HK-2 (cell line): ENCODE data around the gene DNMT3A.

Experiments
- DNase-seq: peaks from one replicate; pipeline ENCODE4 v3.0.0-alpha.2; 2018; ENCODE audit not compliant: unreplicated experiment

The DNMT3A gene

DNA sequence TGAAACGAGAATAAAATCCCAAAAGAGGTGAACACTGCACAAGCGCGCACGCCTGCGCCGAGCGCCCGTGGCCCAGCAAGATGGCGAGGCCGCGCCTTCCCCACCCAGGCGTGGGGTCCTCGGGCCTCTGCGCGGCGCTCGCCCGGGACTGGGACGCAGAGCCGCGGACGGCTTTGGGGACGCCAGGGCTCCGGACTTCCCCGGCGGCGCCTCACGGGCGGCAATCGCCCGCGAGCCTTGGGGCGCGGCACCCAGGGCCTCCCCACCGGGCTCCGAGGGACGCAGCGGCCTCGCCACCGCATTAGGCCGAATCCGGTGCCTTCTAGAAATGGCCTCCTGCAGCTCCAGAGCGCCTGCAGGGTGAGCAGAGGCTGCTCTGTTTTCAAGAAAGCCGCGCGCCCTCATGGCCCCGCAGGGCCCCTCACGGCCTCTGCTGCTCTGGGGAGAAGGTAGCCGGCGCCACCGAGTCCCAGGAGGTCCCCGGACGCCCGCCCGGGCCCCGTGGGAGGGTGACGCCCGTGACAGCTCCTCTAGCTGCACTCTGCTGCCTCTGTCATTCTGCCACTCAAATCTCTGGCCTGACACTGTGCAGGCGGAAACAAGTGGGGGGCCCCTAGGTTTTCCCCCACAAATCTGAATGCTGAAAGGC lies 137.4 kb downstream of the DNMT3A start:
- no peak for DNase-seq

DNA sequence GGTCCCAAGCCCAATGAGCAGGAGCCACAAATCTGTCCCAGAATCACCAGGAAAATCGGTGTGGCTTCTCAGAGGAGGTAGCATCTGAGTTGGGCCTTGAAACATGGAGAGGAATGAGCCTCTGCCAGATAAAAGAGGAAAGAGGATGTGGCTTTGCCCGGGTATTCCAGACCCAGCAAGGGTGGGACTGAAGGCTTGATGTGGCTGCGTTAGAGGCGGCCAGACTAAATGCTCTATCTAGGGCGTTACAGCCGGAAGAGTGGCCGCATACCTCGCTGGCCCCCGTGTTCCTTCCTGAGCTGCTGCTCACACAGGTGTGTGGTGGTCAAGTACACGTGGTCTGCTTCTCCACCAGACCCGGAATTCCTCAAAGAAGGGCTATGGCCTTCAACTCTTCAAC lies 139.4 kb downstream of the DNMT3A start:
- DNase-seq = no peak

DNA sequence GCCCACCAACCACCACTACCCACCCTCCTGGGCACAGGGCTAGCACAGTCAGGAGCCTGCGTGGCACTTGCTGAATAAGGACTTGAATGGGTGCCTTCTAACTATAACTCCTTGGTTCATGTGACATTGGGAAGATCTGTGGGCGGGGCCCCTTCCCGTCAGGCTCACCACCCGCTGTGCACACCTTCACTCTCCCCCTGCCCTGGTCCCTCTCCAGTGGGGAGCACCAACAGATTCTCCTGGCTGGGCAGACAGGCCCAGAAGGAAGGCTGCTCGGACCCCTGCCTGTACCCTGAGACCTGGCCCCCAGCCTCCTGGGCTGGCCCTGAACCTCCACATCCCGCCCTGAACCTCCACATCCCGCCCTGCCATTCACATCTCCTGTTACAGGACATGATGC lies 139.9 kb downstream of the DNMT3A start:
- DNase-seq = no peak

DNA sequence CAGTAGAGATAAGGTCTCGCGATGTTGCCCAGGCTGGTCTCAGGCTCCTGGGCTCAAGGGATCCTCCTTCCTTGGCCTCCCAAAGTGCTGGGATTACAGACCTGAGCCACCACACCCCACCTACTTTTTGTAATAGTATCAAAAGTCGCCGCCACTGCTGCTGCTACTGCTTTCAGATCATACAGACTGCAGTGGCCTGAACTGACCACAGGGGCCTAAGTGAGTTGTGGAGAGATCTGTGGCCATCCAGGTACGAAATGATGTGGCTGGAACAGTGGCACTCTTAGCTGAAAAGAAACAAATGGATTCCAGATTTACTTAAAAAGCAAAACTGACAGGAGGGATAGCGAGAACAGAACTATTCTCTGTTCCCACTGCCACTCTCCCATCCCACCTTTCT lies 140.5 kb downstream of the DNMT3A start:
- no peak for DNase-seq

DNA sequence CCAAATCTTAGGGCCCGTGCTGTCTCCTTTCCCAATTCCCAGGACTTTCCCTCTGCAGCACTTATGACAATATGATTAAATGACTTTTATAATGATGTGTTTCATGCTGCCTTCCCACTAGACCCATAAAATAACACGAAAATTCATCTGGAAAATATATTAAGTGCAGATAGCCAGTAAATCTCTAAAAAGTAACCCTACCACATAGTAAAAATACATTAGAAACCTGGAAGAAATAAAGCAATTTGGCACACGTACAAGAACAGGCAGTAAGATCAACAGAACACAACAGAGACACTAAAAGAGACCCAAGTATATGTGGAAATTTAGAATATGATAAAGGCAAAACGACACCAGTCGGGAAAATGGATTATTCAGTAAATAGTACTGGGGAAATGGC lies 143.1 kb downstream of the DNMT3A start:
- DNase-seq = no peak

DNA sequence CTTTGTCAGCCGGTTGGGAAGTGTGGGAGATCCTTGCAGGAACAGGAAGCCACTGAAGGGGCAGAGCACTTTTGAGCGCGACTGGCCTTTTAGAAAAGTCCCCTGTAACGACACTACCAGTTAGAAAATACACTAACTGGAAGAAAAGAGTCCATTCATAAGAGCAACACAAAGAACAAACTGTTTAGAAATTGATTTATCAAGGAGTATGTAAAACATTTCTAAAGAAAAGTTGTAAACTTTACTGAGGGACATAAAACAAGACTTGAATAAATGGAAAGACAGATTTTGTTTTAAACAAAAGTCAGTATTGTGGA lies 143.6 kb downstream of the DNMT3A start:
- no peak for DNase-seq

DNA sequence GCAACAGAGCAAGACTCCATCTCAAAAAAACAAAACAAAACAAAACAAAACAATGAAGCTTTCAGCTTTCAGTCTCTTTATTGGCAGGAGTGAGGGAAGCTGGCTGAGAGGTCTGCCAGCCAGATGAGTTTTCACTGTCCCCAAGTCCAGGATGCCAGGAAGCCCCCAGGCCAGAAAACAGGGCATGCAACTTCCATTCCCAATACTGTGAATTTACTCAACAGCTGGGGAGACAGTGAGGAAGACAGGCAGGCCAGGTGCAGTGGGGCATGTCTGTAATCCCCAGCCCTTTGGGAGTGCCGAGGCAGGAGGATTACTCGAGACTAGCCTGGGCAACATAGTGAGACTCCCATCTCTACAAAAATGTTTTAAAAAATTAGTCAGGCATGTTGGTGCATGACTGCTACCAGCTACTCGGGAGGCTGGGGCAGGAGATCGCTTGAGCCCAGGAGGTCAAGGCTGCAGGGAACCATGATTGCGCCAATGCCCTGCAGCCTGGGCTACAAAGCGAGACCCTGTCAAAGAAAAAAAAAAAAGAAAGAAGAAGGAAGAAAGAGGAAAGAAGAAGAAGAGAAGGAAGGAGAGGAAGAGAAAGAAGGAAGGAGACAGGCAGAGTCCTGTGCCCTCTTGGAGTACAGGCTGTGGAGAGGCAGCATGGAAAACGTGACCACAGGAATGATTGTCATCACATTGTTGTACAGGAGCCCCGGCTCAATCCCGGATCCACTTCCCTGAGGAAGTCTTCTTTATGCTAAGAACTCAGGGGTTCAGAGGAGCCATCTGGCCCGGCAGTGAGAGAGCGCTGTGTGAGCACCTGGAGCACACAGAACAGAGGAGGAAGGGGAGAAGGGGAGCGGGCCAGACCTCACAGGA lies 144.2 kb downstream of the DNMT3A start:
- DNase-seq = no peak

DNA sequence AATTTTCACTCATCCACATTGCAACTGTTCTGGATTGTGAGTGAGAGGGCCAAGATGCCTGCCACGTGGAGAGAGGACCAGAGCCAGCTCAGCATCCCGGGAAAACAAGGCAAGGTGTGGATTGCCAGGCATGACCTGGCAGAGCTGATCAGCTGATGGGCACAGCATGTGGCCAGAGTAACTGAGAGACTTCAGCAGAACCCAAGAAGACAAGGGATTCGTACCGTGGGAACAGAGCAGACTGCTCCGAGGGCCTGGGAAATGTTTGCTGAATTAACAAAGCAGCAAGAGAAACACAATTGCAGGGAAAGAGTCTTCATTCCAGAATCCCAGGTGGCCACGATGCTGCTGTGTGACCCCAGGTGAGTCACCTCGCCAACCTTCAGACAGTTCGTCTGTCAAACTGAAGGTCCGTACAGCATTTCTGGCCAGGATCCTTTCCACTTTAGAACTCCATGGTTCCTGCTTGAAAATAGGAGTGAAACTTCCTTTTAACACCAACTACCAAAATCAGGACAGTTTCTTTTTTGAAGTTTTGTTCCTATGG lies 147.1 kb downstream of the DNMT3A start:
- no peak for DNase-seq

DNA sequence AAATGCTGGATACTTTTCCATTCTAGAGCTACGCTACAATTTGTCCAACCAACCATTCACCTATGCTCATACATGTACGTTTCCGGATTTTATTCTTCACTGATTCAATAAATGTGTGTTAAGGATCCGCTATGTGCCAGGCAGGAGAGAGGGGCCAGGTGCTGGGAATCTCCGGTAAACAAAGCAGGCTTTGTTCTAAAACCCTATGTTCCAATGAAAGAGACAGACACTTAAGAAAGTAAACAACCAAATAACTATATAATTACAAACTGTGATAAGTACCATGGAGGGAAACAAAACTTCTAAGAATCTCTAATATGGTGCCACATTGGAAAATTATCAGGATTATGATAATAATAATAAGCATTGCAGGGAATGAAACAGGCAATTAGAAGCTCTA lies 151.2 kb downstream of the DNMT3A start:
- DNase-seq = no peak

DNA sequence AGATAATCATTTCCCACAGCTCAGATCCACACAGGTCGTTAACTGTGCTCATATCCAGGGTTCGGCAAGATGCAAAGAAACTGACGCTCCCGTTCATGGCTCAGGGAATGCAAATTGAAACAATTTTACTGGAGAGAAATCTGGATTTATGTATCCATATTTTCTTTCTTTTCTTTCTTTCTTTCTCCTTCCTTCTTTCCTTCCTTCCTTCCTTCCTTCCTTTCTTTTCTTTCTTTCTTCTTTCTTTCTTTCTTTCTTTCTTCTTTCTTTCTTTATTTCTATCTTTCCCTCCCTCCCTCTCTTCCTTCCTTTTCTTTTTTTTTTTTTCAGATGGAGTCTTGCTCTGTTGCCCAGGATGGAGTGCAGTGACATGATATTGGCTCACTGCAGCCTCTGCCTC lies 153.3 kb downstream of the DNMT3A start:
- no peak for DNase-seq

DNA sequence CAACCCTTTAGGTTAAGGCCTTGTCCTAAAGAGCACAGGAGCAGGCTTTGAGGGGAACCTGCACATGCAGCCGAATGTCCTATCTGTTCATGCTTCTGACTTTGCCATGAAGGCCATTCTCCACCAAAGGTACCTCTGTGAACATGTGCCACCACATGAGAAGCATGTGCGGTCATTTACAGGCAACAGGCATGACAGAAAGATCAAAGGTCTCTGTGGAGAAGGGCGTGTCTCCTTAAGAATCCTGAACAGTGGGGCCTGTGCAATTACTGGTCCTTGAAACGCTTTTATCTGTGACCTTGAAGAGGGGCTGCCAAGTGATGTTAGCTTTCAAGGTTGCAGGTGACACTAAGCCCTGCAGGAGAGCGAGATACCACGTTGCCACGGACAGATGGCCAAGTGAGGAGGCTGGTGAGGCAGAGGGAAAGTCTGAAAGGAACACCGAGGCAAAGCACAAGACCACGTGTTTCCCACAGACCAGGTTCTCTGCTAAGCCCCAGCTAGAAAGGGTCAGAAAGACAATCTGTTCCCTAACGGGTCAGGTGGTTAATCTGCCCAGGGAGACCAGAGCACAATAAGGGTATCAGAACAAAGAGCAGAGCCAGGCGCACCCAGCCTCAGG lies 153.9 kb downstream of the DNMT3A start:
- DNase-seq = no peak

DNA sequence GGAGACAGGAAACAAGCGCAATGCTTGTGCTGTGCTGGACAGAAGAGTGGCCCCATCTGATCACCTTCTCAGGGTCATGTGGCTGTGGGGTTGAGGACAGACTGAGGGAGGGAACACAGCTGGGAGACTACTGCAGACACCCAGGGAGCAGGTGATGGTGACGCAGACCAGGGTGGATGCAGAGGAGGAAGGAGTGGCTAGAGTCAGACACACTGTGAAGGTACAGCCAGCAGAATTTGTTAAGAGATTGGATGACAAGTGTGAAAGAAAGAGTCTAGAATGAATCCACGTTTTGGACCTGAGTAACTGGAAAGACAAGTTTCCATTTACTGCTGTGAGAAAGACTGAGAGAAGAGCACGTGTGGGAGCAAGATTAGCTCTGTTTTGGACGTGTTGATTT lies 157.5 kb downstream of the DNMT3A start:
- DNase-seq = no peak

DNA sequence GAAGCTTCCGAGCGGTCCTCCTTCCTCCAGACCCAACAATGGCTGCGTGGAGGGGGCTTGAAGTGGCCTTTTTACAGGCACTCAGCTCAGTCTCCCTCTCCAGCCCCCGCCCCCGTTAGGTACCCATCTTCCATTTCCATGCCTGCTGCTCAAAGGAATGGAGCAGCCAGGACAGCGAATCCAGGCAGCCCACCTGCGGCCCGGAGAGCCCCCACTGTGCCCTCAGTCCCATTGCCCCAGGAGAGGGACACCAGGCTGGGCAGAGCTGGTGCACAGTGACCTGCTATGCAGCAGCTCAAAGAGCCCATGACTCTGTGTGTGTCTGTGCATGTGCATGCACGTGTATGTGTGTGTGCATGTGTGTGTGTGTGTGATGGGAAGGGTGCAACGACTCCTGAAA lies 162.7 kb downstream of the DNMT3A start:
- no peak for DNase-seq
